H9 (cell line): ENCODE measurements around the gene ZNF346. TPM values are rescaled to one million over a fixed set of nuclear protein-coding genes. Genes with fewer than 3 reads are reported as not detected.

ENCODE experiments used
- DNase-seq: peaks from one replicate; pipeline ENCODE4 v3.0.0-alpha.2; 2017
- H2AFZ ChIP-seq: one replicate; pipeline ENCODE4 v1.6.1; 2013; ENCODE audit warnings: mild to moderate bottlenecking, low read length, control low read depth, moderate library complexity
- H2AK5ac ChIP-seq: 2 replicates; pipeline ENCODE4 v1.6.1; 2013; ENCODE audit warnings: low read length, control low read depth, mixed read lengths; ENCODE audit not compliant: insufficient read length
- H2BK120ac ChIP-seq: one replicate; pipeline ENCODE4 v1.6.1; 2013; ENCODE audit warnings: low read depth, mild to moderate bottlenecking, low read length, control low read depth, inconsistent platforms; ENCODE audit not compliant: poor library complexity, severe bottlenecking
- H2BK12ac ChIP-seq: 2 replicates; pipeline ENCODE4 v1.6.1; 2013; ENCODE audit warnings: low read length, control low read depth, mixed read lengths, low read depth; ENCODE audit not compliant: insufficient read length
- H2BK15ac ChIP-seq: 2 replicates; pipeline ENCODE4 v1.6.1; 2013; ENCODE audit warnings: low read depth, low read length, control low read depth
- H2BK20ac ChIP-seq: one replicate; pipeline ENCODE4 v1.6.1; 2013; ENCODE audit warnings: low read depth, mild to moderate bottlenecking, low read length, control low read depth, inconsistent platforms; ENCODE audit not compliant: poor library complexity, severe bottlenecking
- H2BK5ac ChIP-seq: 2 replicates; pipeline ENCODE4 v1.6.1; 2013; ENCODE audit warnings: low read length, control low read depth, mixed read lengths; ENCODE audit not compliant: insufficient read length
- H3K14ac ChIP-seq: 2 replicates; pipeline ENCODE4 v1.6.1; 2013; ENCODE audit warnings: low read length, control low read depth; ENCODE audit not compliant: insufficient read depth
- H3K18ac ChIP-seq: 2 replicates; pipeline ENCODE4 v1.6.1; 2013; ENCODE audit warnings: low read depth, mild to moderate bottlenecking, mixed read lengths, low read length, control low read depth; ENCODE audit not compliant: insufficient read length
- H3K23ac ChIP-seq: 2 replicates; pipeline ENCODE4 v1.6.1; 2013; ENCODE audit warnings: low read length, control low read depth, mixed read lengths, low read depth; ENCODE audit not compliant: insufficient read length
- H3K23me2 ChIP-seq: 2 replicates; pipeline ENCODE4 v1.6.1; 2013; ENCODE audit warnings: low read depth, mild to moderate bottlenecking, mixed read lengths, low read length, control low read depth; ENCODE audit not compliant: insufficient read length, poor library complexity, severe bottlenecking
- H3K27ac ChIP-seq: 2 replicates; pipeline ENCODE4 v1.5.1; 2013; ENCODE audit warnings: low read length, control low read depth, mixed read lengths, low read depth; ENCODE audit not compliant: insufficient read length
- H3K27me3 ChIP-seq: 2 replicates; pipeline ENCODE4 v1.6.1; 2013; ENCODE audit warnings: low read length, control low read depth, inconsistent platforms; ENCODE audit not compliant: insufficient read depth
- H3K4ac ChIP-seq: 2 replicates; pipeline ENCODE4 v1.6.1; 2013; ENCODE audit warnings: low read depth, mild to moderate bottlenecking, control low read depth, inconsistent platforms, low read length, moderate library complexity
- H3K4me1 ChIP-seq: 2 replicates; pipeline ENCODE4 v1.6.1; 2013; ENCODE audit warnings: low read length, control low read depth, inconsistent platforms; ENCODE audit not compliant: insufficient read depth
- H3K4me2 ChIP-seq: 2 replicates; pipeline ENCODE4 v1.6.1; 2013; ENCODE audit warnings: low read length, control low read depth, mixed read lengths; ENCODE audit not compliant: insufficient read length, insufficient read depth
- H3K56ac ChIP-seq: 2 replicates; pipeline ENCODE4 v1.6.1; 2013; ENCODE audit warnings: low read depth, mild to moderate bottlenecking, mixed read lengths, low read length, control low read depth; ENCODE audit not compliant: insufficient read length
- H3K79me1 ChIP-seq: 2 replicates; pipeline ENCODE4 v1.6.1; 2013; ENCODE audit warnings: low read depth, mild to moderate bottlenecking, moderate library complexity, low read length, control low read depth, inconsistent platforms; ENCODE audit not compliant: insufficient read depth, poor library complexity, severe bottlenecking
- H3K79me2 ChIP-seq: 2 replicates; pipeline ENCODE4 v1.6.1; 2013; ENCODE audit warnings: low read length, control low read depth, inconsistent platforms; ENCODE audit not compliant: insufficient read depth
- H3K9ac ChIP-seq: 2 replicates; pipeline ENCODE4 v1.6.1; 2013; ENCODE audit warnings: low read length, control low read depth, mixed read lengths; ENCODE audit not compliant: insufficient read length; ENCODE audit errors: extremely low read depth
- H3K9me3 ChIP-seq: one replicate; pipeline ENCODE4 v1.6.1; 2013; ENCODE audit warnings: low read depth, low read length, inconsistent platforms; ENCODE audit not compliant: control insufficient read depth
- H3T11ph ChIP-seq: one replicate; pipeline ENCODE4 v1.6.1; 2013; ENCODE audit warnings: mild to moderate bottlenecking, low read length, control low read depth, inconsistent platforms
- H4K20me1 ChIP-seq: one replicate; pipeline ENCODE4 v1.6.1; 2013; ENCODE audit not compliant: control insufficient read depth, insufficient read length, insufficient read depth
- H4K5ac ChIP-seq: 2 replicates; pipeline ENCODE4 v1.6.1; 2013; ENCODE audit warnings: low read depth, mild to moderate bottlenecking, mixed read lengths, low read length, control low read depth; ENCODE audit not compliant: insufficient read length
- H4K8ac ChIP-seq: replicated peaks from 2 replicates; pipeline ENCODE4 v1.6.1; 2013; ENCODE audit warnings: low read length, control low read depth, mixed read lengths, low read depth; ENCODE audit not compliant: insufficient read length
- H4K91ac ChIP-seq: 2 replicates; pipeline ENCODE4 v1.6.1; 2013; ENCODE audit warnings: low read depth, mild to moderate bottlenecking, moderate library complexity, mixed read lengths, low read length, control low read depth; ENCODE audit not compliant: insufficient read length
- H3K27ac Mint-ChIP-seq, 3 experiments: 2 replicates in 2 of 3; 3 replicates in 1 of 3; pipeline ENCODE4 v1.8.0; 2020 to 2021; ENCODE audit warnings: mixed read lengths in 3 of 3, mild to moderate bottlenecking in 1 of 3, moderate library complexity in 1 of 3
- H3K27me3 Mint-ChIP-seq: 2 replicates; pipeline ENCODE4 v1.8.0; 2021; ENCODE audit warnings: low read depth, mild to moderate bottlenecking, moderate library complexity, mixed read lengths
- H3K36me3 Mint-ChIP-seq, 3 experiments: 2 replicates in 2 of 3; 3 replicates in 1 of 3; pipeline ENCODE4 v1.8.0; 2020 to 2021; ENCODE audit warnings: low read depth in 3 of 3, mixed read lengths in 3 of 3; ENCODE audit not compliant: insufficient read depth in 1 of 3
- H3K4me1 Mint-ChIP-seq, 2 experiments: 2 replicates each; pipeline ENCODE4 v1.8.0; 2020; ENCODE audit warnings: mixed read lengths in 2 of 2
- H3K4me3 Mint-ChIP-seq, 2 experiments: 2 replicates in 1 of 2; 3 replicates in 1 of 2; pipeline ENCODE4 v1.8.0; 2020 to 2021; ENCODE audit warnings: mild to moderate bottlenecking in 2 of 2, mixed read lengths in 2 of 2, moderate library complexity in 1 of 2
- H3K9me3 Mint-ChIP-seq, 2 experiments: 2 replicates in 1 of 2; 3 replicates in 1 of 2; pipeline ENCODE4 v1.8.0; 2020; ENCODE audit warnings: mild to moderate bottlenecking in 2 of 2, mixed read lengths in 2 of 2, moderate library complexity in 1 of 2
- CTCF ChIP-seq: fragments of 200-600 bp; sonication (generic); conservative IDR thresholded peaks from 3 replicates; pipeline ENCODE4 v1.8.0; 2021; ENCODE audit warnings: antibody characterized with exemption, mild to moderate bottlenecking
- WGBS: extraction: QIAGEN DNeasy Blood & Tissue Kit; methylation state at CpG from one replicate; pipeline ENCODE4 v1.1.7; 2013; ENCODE audit warnings: missing lambda C conversion rate, low lambda C conversion rate, mixed read lengths; ENCODE audit not compliant: insufficient read length; ENCODE audit errors: extremely low coverage; 5-methylcytosine and 5-hydroxymethylcytosine counted together
- total RNA-seq: library from RNA; stranded (reverse); gene quantifications from 2 replicates; pipeline ENCODE4 v1.2.1, GENCODE V29; 2021

ZNF346 gene
- total RNA-seq, 1 experiment from 2014 or later: 22.7 TPM

DNA sequence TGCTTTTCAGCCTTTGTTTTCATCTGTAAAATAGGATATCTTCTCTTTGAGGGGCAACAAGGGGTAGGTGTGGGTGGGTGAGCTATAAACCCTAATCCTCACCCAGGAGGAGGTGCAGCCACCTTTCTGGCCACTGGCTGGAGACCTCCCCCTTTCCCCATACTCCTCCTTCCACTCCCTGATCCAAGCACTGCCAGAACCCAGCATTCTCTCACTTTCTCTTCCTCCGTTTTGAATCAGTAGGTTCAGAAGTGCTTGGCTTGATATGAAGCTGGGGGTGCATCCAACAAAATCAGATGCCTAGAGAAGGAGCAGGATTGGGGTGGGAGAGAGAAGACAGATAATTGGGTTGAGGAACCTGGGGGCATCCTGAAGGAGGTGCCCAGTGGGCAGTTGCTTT, 104.3 kb downstream of the ZNF346 start:
- Histone ChIP-seq H3K4me1 (peaks cover 8% of the 10 kb centered on the region; the same call in 1 of the 2 replicates), H3K23ac (no peak overlapping the region), H3K27me3 (no peaks in the 10 kb centered on the region), H4K91ac (no peak overlapping the region), H2AFZ (no peak overlapping the region), H3K14ac (no peak overlapping the region; the same call in 1 of the 2 replicates), H3K4me2 (no peak overlapping the region), H4K20me1 (no peaks in the 10 kb centered on the region), H3K9ac (no peak overlapping the region), H3K79me2 (no peaks in the 10 kb centered on the region), H3K56ac (no peak overlapping the region), H3K27ac (no peak overlapping the region), H2BK20ac (no peak overlapping the region), H3K18ac (no peak overlapping the region), H4K8ac (no peak overlapping the region), H2AK5ac (no peak overlapping the region), H3K9me3 (no peaks in the 10 kb centered on the region), H2BK15ac (no peak overlapping the region), H3K4ac (no peak overlapping the region), H2BK12ac (no peak overlapping the region), H3K79me1 (no peaks in the 10 kb centered on the region), H2BK5ac (no peak overlapping the region), H3K23me2 (peaks cover under 1% of the 10 kb centered on the region), H3T11ph (no peak overlapping the region), H2BK120ac (no peak overlapping the region), H4K5ac (no peak overlapping the region)
- whole genome bisulfite sequencing: no CpG with 5 or more reads among the region's 1 CpG
- no peak for DNase-seq
- TF ChIP-seq CTCF: no peak
- Mint-ChIP-seq H3K4me3 (no peak overlapping the region), H3K27ac (no peak overlapping the region), H3K36me3 (no peaks in the 10 kb centered on the region; a peak in 2 of 7 replicates), H3K4me1 (peaks cover 20 to 35% of the 10 kb centered on the region in 2 experiments), H3K27me3 (peaks cover 7% of the 10 kb centered on the region), H3K9me3 (no peaks in the 10 kb centered on the region)
